GM18873 (cell line): Measurements from ENCODE around the gene XPR1.
"Not testable (repeated sequence)": the region's sequence is repeated elsewhere in the genome, so short reads cannot be mapped to it uniquely, and the experiment has no call there.

Source experiments
- ATAC-seq: cut with Tn5 transposase; IDR thresholded peaks from one replicate; pipeline ENCODE4 v1.9.1; 2021; ENCODE audit warnings: mild to moderate bottlenecking, moderate library complexity, moderate number of reproducible peaks; ENCODE audit not compliant: unreplicated experiment, low FRiP score

Gene XPR1

DNA sequence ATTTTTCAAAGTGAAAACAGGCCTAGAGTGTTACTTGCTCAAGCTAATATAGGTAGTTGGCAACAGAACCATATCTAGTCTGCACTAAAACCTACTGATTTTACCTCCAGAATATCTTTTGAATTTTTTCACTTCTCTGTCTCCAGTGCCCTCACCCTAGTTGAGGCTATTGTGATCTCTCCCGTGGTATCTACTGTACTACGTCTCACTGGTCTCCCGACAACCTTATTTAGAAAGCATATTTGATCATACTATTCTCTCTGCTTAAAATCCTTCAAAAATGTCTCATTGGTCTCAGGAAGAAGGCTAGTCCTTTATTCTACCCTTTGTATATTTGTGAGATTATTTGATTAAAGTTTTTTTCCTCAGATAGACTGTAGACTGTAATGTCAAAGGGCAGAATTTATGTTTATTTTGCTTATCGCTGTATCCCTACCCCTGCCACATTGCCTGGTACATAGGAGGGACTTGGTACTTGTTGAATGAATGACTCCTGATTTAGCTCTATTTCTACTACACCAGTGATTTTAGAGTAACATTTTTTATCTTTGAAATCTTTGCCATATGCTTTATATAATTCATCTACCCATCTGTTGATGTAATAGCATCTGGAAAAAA is 145.4 kb downstream of the XPR1 start:
- ATAC-seq: no peak

DNA sequence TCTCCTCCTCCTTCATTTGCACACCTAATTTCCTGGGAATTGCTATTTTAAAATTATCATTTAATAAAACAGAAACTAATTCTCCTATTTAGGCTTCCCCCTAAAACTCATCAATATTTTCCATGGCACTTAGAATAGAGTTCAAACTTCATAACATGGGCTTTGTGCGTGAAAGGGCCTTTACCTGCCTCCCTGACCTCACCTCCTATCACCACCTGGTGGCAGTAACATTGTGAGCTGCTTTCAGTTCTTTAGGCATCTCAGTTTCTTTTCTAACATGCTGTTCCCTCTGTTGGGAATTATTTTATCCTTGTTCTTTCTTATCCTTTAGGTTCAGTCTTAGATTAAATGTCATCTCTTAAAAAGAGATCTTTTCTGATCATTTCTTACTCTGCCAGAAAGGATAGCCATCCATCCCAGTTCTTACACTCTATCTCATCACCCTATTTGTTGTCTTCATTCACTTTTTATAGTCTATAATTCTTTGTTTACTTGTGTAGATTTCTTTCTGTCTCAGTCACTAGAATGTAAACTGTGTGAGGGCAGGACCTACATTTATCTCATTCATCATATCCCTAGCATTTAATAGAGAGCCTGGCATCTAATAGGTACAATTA is 147.1 kb downstream of the XPR1 start:
- ATAC-seq: no peak

DNA sequence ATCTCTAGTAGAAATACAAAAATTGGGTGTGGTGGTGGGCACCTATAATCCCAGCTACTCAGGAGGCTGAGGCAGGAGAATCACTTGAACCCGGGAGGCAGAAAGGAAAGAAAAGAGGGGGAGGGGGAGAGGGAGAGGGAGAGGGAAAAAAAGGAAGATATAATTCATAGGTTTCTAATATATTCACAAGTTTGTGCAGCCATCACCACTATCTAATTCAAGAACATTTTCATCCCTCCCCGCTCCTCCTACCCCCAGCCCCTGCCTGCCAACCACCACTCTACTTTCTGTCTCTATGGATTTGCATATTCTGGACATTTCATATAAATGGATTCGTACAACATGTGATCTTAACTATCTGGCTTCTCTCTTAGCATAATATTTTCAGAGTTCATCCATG is 147.8 kb downstream of the XPR1 start:
- ATAC-seq: no peak

DNA sequence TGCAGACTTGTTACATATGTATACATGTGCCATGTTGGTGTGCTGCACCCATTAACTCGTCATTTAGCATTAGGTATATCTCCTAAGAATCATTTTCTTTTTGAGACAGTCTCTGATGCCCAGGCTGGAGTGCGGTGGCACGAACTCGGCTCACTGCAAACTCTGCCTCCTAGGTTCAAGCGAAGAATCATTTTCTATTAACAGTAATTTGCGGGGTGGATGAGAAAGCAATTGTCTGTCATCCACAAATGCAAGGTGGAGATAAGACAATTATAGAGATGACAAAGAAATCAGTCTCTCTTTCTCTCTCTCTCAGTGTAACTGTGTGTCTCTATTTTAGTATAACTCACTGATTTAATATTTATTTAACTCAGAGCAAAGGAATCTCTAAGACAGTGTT is 149.9 kb downstream of the XPR1 start:
- no peak for ATAC-seq

GRCh38 chr1:180785291-180785690 is 153.5 kb downstream of the XPR1 start:
- no peak for ATAC-seq

DNA sequence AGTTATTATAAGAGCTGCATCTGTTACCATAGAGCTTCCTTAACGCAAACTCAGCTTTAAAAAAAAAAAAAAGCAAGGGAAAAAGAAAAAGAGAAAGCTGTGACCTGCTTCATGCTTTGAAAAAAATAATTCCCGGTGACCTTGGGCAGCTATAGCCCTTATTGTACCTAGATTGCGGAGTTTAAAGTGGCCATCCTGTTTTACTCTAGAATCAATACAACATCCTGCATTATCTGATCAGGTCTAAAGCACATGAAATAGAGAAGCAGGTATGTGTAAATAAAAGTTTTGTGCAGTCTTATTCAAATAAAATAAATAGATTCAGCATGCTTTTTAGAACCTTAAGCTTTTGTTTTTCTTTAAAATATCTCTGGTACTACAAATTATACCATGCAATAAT is 154.1 kb downstream of the XPR1 start:
- ATAC-seq: no peak

DNA sequence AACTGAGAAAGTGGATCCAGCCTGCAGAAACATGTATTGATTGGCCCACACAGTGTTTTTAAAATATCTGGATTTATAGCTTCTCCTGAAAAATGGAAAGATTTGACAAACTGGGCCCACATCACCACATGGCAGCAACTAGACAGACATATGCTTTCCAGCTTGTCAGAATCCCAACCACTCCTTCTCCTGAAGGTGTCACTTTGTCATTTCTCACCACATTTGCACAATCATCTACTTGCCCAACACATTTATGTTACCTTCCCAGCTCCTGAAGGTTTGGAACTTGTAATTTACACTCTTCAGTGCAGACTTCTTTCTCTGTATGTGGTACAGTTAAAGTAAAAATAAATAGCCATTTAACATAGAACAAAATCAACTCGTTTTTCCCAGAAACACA is 154.8 kb downstream of the XPR1 start:
- no peak for ATAC-seq

GRCh38 chr1:180787628-180788307 is 155.9 kb downstream of the XPR1 start:
- ATAC-seq: no peak

- no peak for ATAC-seq
Measured at GRCh38 chr1:180789460-180789859, 157.6 kb downstream of the XPR1 start.

- ATAC-seq: not testable (repeated sequence)
Measured at GRCh38 chr1:180791152-180791551, 159.3 kb downstream of the XPR1 start.

GRCh38 chr1:180791806-180792205 is 160.0 kb downstream of the XPR1 start:
- no peak for ATAC-seq

GRCh38 chr1:180793451-180793850 is 161.6 kb downstream of the XPR1 start:
- ATAC-seq: no peak

DNA sequence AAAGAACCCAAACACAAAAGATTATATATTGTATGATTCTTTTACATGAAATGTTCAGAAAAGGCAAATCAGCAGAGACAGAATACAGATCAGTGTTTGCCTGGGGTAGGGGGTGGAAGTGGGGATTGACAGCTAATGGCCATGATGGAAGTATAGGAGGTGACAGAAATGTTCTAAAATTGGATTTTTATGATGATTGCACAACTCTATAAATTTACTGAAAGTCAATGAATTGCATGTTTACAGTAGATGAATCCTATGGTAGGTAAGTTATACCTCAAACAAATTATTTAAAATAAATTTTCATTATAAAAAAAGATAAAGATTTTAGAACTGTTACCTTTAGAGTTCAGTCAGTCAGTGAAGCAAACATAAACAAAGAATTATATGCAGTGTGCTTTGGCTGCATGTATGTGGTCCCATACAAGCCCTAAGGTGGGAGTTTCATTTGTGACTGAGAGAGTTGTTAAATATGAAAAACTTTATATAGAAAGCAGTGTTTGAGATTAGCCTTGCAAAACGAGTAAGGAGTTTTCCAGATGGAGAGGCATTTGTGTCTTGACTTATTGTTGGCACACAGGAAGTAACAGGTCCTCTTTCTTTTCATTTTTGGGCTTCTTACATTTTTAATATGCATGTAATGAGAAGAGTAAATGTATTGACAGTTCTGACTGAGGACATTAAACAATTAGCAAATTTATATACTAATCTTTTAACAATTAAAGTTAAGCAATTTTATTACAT is 165.2 kb downstream of the XPR1 start:
- no peak for ATAC-seq

DNA sequence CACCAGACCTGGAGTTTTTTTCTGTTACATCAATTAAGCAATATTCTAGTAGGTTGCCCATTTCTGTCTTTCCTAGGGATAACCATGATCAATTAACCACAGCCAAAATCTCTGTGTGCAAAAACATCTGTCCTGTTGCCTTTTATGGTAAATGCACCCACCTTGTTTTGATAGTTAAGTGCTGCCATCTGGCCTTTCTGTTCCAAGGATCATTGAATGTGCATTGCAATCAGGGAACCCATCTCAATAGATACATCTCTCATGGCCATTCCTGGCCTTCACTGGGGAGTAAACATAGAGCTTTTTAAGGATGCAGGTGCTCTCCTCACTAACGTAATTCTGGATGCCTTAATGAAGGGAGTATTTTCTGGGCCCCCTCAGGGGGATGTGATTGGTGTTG is 169.1 kb downstream of the XPR1 start:
- no peak for ATAC-seq

- no peak for ATAC-seq
Measured at GRCh38 chr1:180802813-180803212, 171.0 kb downstream of the XPR1 start.

- no peak for ATAC-seq
Measured at GRCh38 chr1:180805316-180805715, 173.5 kb downstream of the XPR1 start.

DNA sequence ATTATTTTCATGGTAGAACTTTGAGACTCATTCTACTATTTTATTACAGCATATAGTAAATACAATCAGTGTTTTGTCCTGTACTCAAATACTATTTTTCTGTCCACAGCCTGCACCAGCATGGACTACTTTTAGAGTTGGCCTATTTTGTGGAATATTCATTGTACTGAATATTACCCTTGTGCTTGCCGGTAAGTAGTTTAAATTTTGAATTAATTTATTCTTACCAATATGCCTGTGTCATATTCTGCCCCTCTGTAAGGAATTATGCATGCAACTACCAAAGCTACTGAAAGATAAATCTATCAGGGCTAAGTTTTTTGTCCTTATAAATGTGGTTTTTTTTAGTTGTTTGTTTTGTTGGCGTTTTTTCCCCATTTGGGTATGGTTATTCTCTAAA is 179.5 kb downstream of the XPR1 start:
- no peak for ATAC-seq

DNA sequence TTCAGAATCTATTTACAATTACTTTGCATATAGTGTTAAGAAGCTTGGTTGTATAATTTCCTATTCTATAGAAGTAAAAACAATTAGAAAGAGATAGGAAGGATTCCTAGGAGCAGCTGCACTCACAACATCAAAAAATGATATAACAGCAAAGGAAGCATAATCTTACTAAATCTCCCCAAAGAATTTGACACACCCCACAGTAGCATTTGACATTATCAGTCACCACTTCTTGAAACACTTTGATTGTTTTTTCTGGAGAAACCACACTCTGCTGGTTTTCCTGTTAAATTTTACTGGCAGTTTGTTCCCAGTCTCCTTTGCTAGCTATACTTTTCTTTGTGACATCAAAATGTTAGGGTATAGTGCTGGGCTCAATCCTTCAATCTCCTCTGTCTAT is 180.1 kb downstream of the XPR1 start:
- no peak for ATAC-seq

DNA sequence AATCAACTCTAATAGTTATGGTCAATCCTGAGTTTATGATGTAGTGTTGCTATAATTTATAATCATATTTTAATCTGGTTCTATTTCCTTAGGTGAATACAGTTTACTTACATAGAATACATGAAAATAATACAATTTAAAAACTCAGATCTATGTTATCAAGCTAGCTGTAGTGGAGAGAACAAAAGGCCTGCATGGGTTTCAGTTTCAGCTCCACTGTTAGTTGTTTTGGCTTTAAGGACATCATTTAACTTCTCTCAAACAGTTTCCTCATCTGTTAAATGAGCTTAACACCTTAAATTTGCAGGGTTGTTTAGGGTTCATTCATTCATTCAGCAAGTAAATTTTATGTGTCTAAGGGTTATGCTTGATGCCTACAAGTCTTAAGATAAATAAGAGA is 182.4 kb downstream of the XPR1 start:
- ATAC-seq: no peak

DNA sequence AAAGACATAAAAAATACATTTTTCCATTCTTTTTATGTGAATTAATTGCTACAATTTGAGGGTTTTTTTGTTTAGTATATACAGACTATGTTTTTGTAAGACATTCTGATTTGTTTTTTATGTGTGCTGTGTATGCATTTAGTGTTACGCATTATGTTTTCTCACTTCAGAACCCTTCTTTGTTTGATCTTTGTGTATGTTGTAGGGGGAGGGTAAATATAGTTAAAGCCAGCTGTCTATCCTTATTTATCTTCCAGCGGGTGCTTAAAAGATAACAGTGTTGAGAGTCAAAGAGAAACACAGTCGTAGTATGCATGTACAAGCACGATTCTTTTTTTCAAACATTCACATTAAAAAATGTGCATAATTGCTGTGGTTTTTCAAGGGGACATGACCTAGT is 183.4 kb downstream of the XPR1 start:
- no peak for ATAC-seq

- no peak for ATAC-seq
Measured at GRCh38 chr1:180816132-180816531, 184.3 kb downstream of the XPR1 start.
